HFF-Myc (cell line): ENCODE data around the gene BMAL2.
A peak's percentile ranks its signal among the peaks of the same experiment; 100 is the strongest.

Experiments
- DNase-seq: peaks from one replicate; pipeline ENCODE4 v3.0.0-alpha.2; 2011; ENCODE audit warnings: low read depth; ENCODE audit errors: extremely low read depth
- H3K4me3 ChIP-seq: replicated peaks from 2 replicates; pipeline ENCODE4 v1.5.1; 2011; ENCODE audit warnings: low read depth, mild to moderate bottlenecking, control low read depth, low read length
- TF ChIP-seq, protein P1 (sequence below): IDR thresholded peaks from 2 replicates; pipeline ENCODE4 v1.5.1; 2012; ENCODE audit warnings: mild to moderate bottlenecking, low read depth, low read length, control low read depth; ENCODE audit errors: missing control alignments

Gene BMAL2, protein sequence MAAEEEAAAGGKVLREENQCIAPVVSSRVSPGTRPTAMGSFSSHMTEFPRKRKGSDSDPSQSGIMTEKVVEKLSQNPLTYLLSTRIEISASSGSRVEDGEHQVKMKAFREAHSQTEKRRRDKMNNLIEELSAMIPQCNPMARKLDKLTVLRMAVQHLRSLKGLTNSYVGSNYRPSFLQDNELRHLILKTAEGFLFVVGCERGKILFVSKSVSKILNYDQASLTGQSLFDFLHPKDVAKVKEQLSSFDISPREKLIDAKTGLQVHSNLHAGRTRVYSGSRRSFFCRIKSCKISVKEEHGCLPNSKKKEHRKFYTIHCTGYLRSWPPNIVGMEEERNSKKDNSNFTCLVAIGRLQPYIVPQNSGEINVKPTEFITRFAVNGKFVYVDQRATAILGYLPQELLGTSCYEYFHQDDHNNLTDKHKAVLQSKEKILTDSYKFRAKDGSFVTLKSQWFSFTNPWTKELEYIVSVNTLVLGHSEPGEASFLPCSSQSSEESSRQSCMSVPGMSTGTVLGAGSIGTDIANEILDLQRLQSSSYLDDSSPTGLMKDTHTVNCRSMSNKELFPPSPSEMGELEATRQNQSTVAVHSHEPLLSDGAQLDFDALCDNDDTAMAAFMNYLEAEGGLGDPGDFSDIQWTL

DNA sequence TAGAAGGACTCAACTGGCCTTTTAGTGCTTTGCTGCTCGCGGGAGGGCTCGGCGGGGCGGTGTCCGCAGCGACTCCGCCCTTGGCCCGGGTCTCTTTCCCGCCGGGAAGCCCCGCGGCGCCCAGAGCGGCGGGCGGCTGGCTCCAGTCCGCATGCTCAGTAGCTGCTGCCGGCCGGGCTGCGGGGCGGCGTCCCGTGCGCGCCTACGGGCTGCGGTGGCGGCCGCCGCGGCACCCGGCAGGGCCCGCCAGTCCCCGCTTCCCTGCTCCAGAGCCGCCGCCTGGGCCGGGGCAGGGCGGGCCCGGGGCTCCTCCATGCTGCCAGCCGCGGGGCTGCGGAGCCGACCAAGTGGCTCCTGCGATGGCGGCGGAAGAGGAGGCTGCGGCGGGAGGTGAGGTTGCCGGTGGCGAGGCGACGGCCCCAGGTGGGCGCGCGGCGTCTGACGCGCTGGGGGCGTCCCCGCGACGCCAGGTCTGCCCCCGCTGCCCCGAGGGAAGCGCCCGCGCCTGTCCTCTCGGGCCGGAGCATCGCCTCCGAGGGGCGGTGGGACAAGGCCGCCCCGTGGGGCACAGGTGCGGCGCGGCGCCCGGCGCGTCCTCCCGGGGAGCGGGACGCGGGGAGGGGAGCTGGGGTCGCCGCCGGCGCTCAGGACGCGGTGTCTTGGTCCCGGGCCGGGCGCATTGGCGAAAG lies at the start of gene BMAL2:
TSS of gene BMAL2 (plus strand) at position 123 of the 689 bp plus-strand sequence. CDS start at position 360, 237 bp downstream.
- no peak for DNase-seq
- peak within 1 kb of the TSS; percentile 73 for H3K4me3 ChIP-seq
- TF ChIP-seq, protein P1, sequence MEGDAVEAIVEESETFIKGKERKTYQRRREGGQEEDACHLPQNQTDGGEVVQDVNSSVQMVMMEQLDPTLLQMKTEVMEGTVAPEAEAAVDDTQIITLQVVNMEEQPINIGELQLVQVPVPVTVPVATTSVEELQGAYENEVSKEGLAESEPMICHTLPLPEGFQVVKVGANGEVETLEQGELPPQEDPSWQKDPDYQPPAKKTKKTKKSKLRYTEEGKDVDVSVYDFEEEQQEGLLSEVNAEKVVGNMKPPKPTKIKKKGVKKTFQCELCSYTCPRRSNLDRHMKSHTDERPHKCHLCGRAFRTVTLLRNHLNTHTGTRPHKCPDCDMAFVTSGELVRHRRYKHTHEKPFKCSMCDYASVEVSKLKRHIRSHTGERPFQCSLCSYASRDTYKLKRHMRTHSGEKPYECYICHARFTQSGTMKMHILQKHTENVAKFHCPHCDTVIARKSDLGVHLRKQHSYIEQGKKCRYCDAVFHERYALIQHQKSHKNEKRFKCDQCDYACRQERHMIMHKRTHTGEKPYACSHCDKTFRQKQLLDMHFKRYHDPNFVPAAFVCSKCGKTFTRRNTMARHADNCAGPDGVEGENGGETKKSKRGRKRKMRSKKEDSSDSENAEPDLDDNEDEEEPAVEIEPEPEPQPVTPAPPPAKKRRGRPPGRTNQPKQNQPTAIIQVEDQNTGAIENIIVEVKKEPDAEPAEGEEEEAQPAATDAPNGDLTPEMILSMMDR = no peak

DNA sequence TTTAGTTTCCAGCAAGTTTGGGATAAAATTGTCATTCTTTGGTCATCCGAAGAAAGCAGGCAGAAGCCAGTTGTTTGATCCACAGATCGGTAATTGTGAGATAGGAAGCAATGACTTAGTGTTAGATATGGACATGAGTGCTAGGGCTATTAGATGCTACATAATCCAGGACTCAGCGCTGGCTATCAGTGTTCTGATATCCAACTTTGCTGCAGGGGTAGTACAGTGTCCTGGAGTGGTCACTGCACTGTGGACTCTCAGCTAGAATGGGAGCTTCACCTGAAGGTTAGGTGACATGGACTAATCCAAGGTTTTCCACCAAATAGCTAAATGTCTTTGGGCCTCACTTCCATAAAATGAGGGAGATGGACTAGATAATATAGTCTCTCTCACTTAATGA lies 48.6 kb upstream of the BMAL2 start:
- H3K4me3 ChIP-seq = no peak overlapping the region
- no peak for DNase-seq
- TF ChIP-seq, protein P1 = no peak

DNA sequence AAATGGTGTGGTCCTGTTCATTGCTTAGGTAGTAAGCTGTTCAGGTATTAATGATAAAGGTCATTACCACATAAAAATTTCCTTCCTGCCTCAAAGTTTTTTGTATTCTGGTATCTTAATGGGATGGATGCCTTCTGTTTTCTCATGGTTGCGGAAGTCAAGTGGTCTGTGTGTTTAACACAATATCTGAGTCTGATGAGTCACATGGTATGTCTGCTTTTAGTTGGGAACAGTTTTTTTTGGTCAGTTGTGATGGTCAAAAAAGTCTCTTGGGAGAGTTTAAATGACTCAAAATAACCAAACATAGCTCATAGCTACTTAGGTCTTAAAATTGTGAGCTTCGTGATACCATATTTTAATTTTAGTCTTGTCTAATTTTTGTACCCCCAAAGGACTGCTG lies 47.9 kb upstream of the BMAL2 start:
- TF ChIP-seq, protein P1 = no peak
- no peak overlapping the region for H3K4me3 ChIP-seq
- no peak for DNase-seq

DNA sequence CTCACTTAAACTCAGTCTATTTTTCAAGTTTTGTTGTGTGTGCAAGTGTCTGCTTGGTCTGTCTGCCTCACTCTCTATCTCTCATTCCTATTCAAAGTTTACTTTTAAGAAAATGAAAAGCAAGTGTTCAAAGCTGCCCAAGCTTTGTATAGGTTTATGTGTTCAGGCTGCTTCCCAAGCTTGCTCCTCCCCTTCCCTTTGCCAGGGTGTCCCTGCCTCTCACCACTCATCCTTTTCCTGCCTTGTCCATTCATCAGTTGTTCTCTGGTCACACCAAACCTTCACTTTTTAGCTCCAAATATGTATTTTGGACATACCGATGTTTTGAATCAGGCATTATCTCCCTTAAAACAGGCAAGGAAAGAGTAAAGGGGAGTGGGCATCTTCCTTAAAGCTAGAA lies 47.2 kb upstream of the BMAL2 start:
- no peak for DNase-seq
- TF ChIP-seq, protein P1 = no peak
- H3K4me3 ChIP-seq = no peak overlapping the region

DNA sequence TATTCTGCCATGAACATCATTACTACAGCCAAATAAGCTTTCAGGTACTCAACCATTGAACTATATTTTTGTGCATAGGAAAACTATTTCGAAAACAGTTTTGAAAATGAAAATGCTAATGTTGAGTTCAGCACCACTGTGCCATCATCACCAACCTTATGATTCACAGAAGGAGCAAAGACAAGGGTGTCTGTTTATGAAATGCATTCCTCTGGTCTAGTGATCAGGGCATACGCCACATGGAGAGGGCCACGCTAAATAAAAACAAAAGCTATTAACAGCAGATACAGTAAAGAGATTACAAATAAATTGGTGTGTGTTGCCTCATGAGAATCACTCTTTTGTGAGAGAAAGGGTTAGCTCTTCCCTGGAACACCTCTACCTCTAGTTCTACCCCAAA lies 43.2 kb upstream of the BMAL2 start:
- no peak for DNase-seq
- H3K4me3 ChIP-seq = no peak overlapping the region

DNA sequence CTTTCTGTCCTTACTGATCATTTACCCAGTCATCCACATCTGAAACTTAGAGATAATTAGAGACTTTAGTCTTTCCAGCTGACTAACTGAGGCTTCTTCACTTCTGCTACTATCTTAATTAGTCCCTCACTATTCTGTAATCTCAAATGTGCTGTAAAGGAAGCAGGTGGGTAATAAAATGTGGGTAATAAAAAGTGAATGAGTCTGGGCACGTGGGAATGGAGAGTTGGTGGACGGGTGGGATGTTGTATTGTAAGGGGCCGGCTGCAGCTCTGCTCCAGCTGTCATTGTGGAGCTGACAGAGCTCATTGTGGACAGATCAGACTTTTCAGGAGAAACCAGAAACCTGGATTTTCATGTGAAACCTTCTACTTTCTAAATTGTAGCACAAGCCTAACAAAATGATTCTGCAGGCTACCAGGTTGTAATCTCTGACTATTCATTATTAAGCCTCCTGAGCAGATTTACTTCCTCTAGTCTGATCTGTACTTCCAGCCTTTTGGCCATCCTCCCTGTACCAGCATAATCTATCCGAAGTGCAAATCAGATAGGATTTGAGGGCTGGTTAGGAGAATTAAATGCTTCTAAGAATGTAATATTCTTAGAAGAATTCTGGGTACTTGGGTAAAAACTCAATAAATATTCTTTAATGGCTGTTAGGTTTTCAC lies 42.0 kb upstream of the BMAL2 start:
- TF ChIP-seq, protein P1 = no peak
- H3K4me3 ChIP-seq = no peak overlapping the region
- no peak for DNase-seq

More for the DNA sequence above, 43.2 kb upstream of the BMAL2 start:
- TF ChIP-seq, protein P1 = no peak
